CMK (cell line): ENCODE results near the gene CHCT1.
"Not testable (repeated sequence)": the region's sequence is repeated elsewhere in the genome, so short reads cannot be mapped to it uniquely, and the experiment has no call there.

Experiments
- DNase-seq: peaks from one replicate; pipeline ENCODE4 v3.0.0-alpha.2; 2010; ENCODE audit warnings: low read depth

Gene CHCT1

DNA sequence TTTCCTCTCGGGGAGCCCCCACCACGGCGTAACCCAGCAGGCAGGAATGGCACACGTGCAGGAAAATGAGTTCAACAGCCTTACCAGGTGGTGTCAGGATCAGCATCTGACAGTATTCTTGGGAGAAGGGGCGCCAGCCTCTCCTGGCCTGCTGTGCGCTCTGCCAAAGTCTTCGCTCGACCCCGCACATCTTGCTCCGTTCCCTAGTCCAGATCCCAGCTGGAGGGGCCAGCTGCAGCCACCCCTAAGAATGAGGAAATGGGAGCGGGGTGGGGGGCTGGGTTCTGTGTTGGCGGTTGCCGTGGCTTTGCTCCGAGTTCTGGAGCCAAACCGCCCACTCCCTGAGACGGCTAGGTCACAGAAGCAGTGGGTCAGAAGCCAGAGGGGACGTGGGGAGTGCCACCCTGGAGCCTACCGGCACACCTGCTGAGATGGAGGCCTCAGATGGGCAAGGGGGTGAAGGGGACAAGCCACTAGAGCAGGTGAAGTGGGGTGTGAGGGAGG lies at the start of gene CHCT1:
TSS of gene CHCT1 (plus strand) at position 328 of the 504 bp plus-strand sequence. CDS start at position 432, 104 bp downstream.
- DNase-seq, result no peak

DNA sequence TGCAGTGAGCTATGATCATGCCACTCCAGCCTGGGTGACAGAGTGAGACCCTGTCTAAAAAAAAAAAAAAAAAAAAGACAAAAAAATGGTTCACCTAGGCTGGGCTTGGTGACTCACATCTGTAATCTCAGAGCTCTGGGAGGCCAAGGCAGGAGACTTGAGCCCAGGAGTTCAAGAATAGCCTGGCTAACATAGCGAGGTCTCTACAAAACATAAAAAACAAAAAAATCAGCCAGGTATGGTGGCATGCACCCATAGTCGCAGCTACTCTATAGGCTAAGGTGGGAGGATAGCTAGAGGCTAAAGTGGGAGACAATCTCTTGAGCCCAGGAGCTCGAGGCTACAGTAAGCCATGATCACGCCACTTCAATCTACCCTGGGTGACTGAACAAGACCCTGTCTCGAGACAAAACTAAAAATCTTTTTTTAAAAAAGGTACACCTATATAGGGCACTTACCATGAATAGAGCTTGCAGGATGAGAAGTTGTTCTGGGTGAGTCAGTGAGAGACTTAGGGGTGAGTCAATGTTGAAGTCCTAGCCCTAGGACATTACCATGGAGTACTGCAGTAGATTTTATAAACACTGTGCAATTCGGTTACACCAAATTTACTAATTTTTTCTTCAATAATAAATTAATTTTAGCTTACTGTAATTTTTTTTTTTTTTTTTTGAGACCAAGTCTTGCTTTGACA lies 49.4 kb upstream of the CHCT1 start:
- DNase-seq, result no peak

DNA sequence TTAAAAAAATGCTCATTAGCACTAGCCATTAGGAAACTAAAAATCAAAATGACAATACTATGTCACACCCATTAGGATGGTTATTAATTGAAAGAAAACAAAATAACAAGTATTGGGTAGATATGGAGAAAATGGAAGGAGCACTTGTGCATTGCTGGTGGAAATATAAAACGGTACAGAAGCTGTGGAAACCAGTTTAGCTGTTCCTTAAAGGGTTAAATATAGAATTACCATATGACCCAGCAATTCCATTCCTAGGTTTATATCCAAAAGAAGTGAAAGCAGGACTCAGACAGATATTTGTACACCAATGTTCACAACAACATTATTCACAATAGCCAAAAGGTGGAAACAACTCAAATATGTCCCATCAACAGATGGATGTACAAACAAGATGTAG lies 44.1 kb upstream of the CHCT1 start:
- not testable (repeated sequence) for DNase-seq

DNA sequence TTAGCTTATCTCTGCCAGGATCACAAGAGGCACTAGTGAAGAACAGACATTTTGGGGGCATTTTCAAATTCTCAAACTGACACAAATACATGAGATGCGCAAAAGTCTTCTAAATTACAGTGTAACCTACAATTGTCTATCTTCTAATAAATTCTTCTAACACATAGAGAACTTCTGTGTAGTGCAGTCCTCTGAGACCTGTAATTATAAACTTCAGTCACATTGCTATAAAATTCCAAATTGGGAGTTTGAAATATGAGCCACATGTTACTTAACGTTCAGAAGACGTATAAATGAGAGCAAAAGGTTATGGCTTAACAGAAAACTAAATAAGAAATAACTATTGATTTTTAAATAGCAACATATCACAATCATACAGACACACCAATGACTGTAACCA lies 42.8 kb upstream of the CHCT1 start:
- not testable (repeated sequence) for DNase-seq

DNA sequence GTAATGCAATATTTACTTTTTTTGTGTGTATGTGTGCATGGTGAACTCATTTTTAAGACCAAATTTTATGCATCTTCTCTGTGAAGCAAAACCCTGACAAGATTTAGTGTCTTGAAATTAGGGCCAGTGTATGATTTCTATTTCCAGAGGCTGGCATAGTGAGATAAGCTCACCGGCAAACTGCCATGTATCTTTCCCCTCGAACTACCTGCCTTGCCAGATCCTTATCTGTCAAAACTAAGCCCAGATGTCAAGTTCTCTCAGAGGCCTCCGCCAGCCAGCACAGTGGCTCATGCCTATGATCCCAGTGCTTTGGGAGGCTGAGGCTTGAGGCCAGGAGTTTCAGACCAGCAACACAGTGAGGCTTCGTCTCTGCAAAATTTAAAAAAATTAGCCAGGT lies 40.3 kb upstream of the CHCT1 start:
- no peak for DNase-seq

DNA sequence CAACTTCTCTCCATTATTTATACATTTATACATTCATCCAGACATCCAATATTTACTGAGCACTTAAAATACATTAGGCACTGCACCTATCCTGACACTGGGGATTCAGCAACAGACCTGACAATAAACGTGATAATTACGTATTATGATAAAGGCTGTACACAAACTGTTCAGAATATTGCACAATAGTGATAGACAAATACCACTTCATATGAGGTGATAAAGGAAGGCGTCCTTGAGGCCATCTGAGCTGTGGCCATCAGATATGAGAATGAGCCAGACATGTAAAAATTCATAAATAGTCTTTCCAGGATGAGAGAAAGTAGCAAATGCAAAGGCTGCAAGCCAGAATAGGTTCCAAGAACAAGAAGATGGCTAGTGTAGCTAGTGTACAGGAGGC lies 38.9 kb upstream of the CHCT1 start:
- DNase-seq, result no peak

DNA sequence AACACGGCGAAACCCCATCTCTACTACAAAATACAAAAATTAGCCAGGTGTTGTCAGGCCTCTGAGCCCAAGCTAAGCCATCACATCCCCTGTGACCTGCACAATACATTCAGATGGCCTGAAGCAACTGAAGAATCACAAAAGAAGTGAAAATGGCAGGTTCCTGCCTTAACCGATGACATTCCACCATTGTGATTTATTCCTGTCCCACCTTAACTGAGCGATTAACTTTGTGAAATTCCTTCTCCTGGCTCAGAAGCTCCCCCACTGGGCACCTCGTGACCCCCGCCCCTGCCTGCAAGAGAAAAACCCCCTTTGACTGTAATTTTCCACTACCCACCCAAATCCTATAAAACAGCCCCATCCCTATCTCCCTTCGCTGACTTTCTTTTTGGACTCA lies 37.4 kb upstream of the CHCT1 start:
- DNase-seq, result not testable (repeated sequence)

DNA sequence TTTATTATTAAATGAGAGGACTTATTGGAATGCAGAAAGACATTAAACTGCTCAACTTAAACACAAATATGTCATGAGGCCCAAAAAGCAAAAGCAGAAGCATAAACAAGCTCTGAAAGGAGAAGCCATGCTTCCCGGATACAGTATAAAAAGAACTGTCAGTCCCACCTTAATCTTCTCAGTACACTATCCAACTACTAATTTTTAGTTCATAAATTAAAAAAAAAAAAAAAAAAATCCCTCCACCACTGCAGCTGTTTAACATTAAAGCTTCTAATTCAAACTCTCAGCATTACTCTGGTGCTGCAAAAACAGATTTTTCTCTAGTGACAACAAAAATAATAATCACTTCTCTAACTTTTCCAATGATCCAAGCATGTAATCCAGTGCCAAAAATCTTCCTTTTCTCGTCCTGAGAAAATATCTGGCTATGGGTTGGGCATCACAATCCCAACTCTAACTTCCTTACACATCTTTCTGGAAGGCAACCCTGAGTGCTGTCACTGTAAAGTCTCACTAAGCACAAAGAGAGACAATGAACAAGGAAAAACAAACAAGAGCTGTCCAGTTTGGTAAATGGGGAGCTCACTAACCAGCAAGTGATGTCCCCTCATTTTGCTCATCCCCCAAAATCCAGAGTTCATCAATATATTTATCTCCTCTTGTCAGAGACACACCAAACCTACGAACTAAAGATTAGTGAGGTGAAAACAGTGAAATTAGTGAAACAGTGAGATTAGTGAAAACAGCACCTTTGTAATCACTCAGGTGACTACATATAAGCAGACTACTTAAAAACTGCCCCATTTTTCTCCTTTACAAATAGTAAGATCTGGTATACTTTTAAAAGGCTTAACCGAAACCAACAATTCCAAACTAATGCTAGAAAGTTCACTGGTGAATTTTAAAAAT lies 35.9 kb upstream of the CHCT1 start:
- DNase-seq, result no peak

DNA sequence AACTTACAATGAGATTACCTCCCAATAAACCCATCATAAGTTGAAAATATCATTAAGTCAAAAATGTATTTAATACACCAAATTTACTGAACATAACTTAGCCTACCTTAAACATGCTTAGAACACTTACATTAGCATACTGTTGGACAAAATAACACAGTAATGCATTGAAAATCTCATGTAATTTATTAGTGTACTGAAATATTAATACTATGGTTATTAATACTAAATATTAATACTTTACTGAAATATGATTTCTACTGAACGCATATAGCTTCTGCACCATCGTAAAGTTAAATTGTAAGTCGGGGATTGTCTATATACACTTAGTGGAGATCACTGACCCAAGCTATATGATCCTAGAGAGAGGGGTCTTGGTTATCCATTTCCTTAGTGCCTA lies 34.6 kb upstream of the CHCT1 start:
- DNase-seq, result no peak

DNA sequence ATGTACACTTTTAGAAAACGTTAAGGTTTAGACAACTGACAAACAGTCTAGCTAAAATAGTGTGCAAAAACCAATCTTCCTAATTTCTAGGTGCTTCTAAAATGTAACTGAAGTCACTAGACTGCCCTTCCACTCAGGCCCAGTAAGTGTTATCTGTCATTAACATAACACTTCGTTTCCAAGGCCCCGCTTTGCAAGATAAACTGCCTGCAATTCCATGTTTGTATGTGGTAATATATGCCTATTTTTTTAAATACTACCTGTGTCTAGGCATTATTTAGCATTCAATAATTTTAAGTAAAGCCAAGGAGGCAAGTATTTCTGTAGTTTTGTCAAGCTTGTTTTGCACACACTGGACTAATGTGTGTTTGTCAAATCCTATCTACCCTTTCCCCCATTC lies 33.5 kb upstream of the CHCT1 start:
- no peak for DNase-seq

DNA sequence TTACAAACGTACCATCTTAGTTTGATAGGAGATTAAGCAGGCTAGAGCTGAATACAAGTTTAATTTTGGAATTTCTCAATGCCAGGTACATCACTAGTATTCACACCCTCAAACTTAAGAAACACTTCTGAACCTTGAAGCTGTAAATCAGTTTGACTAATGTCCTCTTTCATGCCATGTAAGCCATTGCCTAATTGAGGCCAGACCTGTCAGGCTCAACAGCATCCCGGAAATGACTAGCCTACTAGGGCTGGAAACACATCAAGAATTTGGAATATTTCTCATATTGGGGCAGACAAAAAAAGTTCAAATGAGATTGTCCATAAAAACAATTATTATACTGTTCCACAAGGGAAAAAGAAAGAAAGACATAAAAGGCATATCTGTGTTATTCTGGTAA lies 32.1 kb upstream of the CHCT1 start:
- no peak for DNase-seq

DNA sequence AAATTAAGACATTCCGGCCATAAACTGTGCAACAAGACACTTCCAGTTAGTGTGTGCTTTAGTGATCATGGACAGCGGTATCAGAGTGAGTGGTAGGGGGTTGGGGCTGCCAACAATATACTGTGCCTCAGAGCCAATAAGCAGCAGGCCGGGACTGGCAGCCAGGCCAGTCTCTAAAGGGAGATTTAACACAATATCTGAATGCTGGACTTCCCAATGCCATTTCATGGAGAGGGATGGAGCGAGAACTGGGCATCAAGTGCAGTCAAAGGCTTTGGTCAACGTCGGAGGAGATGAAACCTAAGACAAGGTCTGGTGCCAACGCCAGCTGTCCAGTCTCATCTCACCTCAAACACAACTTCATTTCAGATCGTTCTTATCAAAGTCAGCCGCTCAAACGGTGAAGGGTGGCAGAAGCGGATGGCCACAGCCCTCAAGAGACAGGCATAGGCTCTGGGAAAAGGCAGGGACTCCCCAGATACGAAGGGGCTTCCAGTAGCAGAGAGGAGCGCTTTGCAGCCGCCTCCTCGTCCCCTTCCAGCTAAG lies 31.3 kb upstream of the CHCT1 start:
- peak; percentile 54 for DNase-seq

DNA sequence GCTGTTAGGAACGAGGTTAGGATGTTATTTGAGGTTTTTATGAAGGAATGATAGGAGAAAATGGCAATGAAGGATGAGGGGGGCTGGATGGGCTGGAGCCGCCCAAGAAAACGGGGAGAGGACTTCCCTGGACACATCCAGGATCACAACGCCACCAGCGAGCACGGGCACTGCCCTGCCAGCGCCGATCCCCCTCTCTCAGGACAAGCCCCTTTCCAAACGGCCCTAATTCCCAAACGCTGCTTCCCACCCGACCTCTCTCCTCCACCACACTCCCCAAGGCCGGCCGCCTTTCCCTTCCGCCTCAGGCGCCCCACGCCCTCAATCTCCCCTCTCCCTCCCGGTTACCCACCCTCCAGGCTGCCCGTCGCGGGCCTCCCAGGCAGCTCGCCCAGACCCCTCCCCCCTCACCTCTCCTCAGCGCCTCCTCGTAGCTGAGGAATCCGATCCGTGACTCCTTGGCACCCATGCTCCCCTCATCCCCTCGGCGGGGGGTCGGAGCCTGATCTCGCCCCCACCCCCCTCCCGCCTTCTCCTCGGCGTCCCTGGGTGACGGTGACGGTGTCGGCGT lies 30.7 kb upstream of the CHCT1 start:
- DNase-seq, result peak; percentile 63

DNA sequence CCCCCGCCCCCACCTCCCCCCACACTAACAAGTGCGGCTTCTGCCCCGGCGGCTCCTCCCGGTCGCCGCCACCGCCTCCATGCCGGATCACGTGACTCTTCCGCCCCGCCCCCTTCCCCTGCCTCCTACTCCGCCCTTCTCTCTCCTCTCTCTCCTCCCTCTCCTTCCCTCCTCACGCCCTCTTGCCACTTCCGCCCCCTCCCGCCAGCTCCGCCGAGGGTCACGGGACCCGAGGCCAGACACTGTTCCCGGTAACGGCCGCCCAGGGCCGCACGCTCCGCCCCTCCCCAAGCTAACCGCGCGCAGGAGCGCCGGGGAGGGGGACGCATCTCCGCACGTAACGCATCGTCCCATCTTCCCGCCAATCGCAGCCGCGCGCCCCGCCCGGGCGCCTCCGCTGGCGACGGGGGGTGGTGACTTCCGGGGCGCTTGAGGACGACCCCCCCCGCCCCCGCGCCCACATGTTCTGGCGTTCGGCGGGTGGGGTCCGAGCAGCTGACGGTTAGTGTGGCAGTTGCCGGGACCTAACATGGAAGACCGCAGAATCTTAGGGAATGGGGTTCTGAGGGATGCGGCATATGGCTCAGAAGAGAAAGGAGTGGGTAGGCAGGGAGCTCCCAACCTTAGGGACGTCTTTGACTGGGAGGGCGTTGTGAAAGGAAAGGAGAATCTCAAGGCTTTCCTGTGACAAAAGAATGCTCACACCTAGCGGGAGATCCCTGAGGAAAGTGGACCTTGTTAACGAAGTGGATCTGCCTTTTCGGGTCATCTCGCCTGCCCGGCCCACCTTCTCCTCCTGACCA lies 30.0 kb upstream of the CHCT1 start, which contains the start of gene USP32:
TSS of gene USP32 (minus strand) at position 92 of the 803 bp plus-strand sequence. CDS start 194 bp downstream, outside the sequence.
- DNase-seq, result peak; percentile 95

DNA sequence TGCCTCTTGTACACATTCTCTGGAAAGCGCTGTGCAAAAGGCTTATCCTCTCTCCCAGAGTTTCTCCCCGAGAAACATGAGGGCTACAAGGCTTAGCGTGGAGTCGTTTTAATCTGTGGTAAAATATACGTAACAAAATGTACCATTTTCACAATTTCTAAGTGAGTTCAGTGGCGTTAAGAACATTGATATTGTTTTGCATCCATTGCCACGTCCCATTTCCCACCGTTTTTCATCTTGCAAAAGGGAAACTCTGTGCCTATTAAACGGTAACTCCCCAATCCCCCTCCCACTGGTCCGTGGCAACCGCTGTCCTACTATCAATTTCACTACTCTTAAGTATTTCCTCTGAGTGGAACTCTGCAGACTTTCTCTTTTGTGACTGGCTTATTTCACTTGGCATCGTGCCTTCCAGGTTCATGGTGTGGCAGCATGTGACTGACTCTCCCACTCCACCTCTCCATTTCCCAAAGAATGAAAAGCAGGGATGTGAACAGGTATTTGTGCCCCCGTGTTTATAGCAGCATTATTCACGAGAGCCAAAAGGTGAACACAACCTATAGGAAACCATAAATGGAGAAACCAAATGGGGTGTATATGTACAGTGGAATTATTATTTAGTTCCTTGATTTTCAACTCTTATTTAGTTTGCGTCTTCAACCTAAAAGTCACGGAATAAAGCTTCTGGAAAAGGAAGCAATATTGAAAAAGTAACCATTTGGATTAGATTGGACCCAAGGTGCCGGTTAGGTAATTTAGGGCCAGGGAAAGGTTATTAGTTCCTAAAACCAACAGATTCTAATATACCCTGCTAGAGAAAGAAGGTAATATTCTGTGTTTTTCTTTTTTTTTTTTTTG lies 29.2 kb upstream of the CHCT1 start:
- DNase-seq, result no peak

DNA sequence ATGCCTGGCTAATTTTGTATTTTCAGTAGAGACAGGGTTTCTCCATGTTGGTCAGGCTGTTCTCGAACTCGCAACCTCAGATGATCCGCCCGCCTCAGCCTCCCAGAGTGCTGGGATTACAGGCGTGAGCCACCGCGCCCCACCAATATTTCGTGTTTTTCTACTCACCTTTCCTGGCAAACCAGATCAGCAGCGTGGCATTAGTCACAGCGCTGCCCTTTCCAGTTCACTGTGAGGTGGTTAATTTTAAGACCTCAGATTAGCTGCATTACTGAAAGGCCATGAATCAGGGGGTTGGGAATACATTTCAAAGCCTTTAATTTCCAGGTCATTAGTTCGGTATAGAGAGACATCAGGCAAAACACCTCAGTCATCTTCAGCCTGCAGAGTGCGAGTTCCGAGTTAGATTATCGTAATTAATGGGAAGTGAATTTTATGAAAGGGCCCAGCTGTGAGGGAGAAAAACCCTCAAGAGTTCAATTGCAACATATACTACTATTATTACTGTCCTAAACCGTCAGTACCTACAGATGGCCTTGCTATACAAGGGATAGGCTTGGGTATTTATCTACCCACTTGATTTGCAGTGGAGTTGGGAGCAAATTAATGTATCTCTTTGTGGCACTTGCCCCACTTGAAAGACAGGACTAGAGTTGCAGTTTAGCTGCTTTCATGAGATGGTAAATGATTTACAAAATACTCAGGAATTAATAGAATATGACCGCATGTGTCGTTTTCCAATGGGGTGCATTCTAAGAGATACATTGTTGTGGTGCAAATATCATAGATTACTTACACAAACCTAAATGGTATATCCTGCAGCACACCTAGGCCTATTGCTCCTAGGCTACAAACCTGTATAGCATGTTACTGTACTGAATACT lies 28.2 kb upstream of the CHCT1 start:
- DNase-seq, result no peak

DNA sequence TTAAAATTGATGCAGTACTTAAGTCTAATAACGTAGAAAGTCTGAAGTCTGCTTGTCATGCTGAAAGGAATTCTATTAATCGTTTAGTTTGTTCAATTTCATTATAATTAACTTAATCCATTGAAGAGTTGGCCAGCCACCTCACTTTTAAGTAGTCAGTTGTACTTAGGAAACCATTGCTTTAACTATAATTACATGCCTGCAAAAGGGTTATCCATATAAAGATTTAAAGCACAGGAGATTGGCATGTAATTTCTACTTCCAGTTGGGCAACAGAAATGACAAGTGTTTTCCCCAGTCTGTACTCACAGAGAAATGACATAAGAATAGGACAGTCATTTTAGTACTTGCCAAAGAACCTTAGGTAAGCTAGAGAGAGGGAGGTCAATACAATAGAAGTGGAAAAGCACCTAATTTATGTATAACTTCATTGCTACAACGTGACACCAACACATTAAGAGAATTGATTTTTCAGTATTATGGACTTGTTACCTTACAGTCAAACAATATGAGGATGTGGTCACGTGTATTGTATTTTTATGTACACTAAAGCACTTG lies 26.7 kb upstream of the CHCT1 start:
- DNase-seq, result no peak

DNA sequence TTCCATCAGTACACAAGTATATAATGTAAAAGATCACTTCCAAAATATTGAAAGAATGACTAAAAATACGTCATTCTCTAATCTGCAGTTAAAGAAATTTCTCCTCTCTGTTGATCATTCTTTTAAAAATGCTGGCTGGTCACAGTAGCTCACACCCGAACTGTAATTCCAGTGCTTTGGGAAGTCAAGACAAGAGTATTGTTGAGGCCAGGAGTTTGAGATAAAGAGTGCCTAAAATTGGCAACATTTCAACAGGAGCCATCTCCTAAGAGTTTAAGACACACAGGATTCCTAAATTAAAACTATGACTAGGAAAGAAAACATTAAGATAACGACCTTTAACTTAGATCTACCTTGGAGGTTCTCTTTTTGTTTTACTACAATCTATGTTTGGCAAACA lies 25.9 kb upstream of the CHCT1 start:
- DNase-seq, result no peak
